ENCODE measurements around the gene NECTIN2.
"Not testable (repeated sequence)": the region's sequence is repeated elsewhere in the genome, so short reads cannot be mapped to it uniquely, and the experiment has no call there.

Gene NECTIN2

DNA sequence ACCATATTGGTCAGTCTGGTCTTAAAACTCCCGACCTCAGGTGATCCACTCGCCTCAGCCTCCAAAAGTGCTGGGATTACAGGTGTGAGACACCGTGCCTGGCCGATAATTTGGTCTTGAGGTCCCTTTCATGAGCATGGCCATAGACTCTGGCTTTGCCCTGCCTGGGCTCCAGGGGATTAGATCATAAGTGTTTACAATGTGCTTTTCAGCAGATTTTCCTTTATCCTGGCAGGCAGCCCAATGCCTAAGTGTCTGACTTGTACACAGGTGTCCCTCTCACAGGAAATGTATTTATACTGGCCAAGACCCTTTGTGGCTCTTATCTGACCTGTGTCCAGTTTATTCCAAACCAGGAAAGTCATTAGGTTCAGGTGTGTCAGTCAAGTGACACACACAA lies 21.3 kb upstream of the NECTIN2 start:
- no peak for DNase-seq (ENCODE audit: low read depth)
- TF ChIP-seq, protein P1, sequence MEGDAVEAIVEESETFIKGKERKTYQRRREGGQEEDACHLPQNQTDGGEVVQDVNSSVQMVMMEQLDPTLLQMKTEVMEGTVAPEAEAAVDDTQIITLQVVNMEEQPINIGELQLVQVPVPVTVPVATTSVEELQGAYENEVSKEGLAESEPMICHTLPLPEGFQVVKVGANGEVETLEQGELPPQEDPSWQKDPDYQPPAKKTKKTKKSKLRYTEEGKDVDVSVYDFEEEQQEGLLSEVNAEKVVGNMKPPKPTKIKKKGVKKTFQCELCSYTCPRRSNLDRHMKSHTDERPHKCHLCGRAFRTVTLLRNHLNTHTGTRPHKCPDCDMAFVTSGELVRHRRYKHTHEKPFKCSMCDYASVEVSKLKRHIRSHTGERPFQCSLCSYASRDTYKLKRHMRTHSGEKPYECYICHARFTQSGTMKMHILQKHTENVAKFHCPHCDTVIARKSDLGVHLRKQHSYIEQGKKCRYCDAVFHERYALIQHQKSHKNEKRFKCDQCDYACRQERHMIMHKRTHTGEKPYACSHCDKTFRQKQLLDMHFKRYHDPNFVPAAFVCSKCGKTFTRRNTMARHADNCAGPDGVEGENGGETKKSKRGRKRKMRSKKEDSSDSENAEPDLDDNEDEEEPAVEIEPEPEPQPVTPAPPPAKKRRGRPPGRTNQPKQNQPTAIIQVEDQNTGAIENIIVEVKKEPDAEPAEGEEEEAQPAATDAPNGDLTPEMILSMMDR (IDR thresholded peaks at IDR 0.05; ENCODE audit: insufficient read depth, low read depth, low read length, missing control alignments) = no peak
- no peak overlapping the region for H3K4me3 ChIP-seq (ENCODE audit: low read length)

DNA sequence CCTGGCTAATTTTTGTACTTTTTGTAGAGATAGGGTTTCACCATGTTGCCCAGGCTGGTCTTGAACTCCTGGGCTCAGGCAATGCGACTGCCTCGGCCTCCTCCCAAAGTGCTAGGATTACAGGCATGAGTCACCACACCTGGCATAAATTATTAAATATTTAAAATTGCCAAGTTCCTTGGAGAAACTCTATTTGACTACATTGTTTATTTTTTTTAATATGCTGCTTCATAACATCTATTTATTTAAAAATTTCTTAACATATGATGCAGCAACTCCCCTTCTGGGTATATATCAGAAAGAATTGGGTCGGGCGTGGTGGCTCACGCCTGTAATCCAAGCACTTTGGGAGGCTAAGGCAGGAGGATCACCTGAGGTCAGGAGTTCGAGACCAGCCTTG lies 13.2 kb upstream of the NECTIN2 start:
- H3K4me3 ChIP-seq (ENCODE audit: low read length); DNase-seq (ENCODE audit: low read depth): not testable (repeated sequence)

- not testable (repeated sequence) for H3K4me3 ChIP-seq (ENCODE audit: low read length); DNase-seq (ENCODE audit: low read depth)
These were observed 11.7 kb upstream of the NECTIN2 start for GRCh38 chr19:44834399-44834798.

DNA sequence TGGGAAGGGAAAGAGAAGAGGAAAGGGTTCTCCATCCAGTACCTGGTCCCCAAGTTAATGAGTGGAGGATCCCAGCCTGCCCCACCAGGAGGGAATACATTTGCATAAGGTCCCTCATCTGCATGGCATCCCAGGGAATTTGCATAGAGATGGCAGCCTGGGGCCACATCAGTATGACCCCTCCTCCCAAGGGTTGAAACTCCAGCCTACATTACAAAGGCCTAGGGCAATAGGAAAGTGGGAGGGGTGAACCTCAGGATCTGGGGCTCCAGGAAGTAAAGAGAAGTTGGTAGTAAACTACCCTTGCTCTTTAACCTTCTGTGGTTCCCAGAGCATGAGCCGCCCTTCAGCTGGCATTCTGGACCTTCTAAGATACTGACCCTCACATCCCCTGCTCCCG lies 6.8 kb upstream of the NECTIN2 start:
- no peak for DNase-seq (ENCODE audit: low read depth)
- TF ChIP-seq, protein P1 (IDR thresholded peaks at IDR 0.05; ENCODE audit: insufficient read depth, low read depth, low read length, missing control alignments) = no peak
- no peak overlapping the region for H3K4me3 ChIP-seq (ENCODE audit: low read length)

GRCh38 chr19:44840811-44841210 lies 5.3 kb upstream of the NECTIN2 start:
- no peak for DNase-seq (ENCODE audit: low read depth)
- TF ChIP-seq, protein P1 (IDR thresholded peaks at IDR 0.05; ENCODE audit: insufficient read depth, low read depth, low read length, missing control alignments) = no peak

DNA sequence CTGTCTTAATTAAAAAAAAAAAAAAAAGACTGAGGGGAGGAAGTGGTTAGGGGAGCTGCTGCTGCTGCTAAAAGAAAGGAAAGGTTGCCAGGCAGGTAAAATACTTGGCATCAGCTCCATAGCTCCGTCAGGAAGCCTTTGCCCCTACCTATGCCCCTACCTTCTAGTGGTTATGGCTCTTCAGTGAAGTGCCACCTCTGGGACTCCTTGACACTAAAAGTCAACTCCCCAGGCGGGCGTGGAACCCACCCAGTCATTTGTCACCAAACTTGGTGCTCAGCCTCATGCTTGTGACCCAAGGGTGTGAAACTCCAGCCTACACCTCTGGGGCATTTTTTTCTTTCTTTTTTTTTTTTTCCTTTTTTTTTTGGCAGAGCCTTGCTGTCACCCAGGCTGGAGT lies 4.9 kb upstream of the NECTIN2 start:
- no peak for DNase-seq (ENCODE audit: low read depth)
- TF ChIP-seq, protein P1 (IDR thresholded peaks at IDR 0.05; ENCODE audit: insufficient read depth, low read depth, low read length, missing control alignments) = no peak
- H3K4me3 ChIP-seq (ENCODE audit: low read length) = no peak overlapping the region

More at GRCh38 chr19:44840811-44841210, 5.3 kb upstream of the NECTIN2 start:
- no peak overlapping the region for H3K4me3 ChIP-seq (ENCODE audit: low read length)

DNA sequence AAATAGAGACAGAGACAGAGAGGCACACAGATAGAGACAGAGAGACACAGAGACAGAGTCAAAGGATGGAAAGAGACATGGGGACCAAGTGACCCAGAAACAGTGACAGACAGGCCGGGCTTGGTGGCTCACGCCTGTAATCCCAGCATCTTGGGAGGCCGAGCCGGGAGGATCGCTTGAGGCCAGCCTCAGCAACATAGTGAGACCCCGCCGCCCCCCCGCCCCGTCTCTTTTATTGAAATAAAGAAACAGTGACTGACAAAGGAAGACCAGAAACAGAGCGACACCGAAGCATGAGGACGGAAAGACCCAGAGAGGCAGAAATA lies 848 bp upstream of the NECTIN2 start:
- TF ChIP-seq, protein P1 (IDR thresholded peaks at IDR 0.05; ENCODE audit: insufficient read depth, low read depth, low read length, missing control alignments) = no peak
- DNase-seq (ENCODE audit: low read depth) = no peak
- H3K4me3 ChIP-seq (ENCODE audit: low read length) = peak overlapping the region; percentile 66

DNA sequence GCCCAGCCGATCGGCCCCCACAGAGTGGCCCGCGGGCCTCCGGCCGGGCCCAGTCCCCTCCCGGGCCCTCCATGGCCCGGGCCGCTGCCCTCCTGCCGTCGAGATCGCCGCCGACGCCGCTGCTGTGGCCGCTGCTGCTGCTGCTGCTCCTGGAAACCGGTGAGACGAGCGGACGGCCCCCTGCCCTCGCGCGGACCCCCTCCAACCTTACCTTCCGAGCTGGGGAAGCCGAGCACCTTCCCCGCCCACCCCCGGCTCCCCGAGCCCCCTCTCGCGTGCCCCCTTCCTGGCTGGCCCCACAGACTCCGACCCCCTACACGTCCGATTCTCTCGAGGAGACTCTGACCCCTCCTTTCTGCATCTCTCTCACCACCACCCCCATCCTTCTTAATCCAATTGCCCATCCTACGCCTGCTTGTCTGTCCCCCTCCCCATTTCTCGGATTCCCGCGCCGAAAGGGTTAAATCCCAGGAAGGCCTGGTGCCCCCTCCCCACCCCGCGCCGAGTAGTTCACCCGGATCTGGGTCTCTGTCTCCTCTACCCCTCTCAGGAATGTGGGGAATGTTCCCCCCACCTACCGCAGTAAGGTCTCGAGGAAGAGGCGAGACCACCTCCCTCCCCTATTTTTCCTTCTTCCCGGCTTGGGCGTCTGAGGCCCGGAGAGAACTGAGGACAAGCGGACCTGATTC lies 502 bp downstream of the NECTIN2 start:
- peak overlapping the region; percentile 95 for H3K4me3 ChIP-seq (ENCODE audit: low read length)
- TF ChIP-seq, protein P1 (IDR thresholded peaks at IDR 0.05; ENCODE audit: insufficient read depth, low read depth, low read length, missing control alignments) = no peak
- DNase-seq (ENCODE audit: low read depth) = peak; percentile 12
